Stomach (tissue), 4 donors: ENCODE measurements around the gene FAIM.

Source experiments
- EP300 ChIP-seq: sonication (generic); formaldehyde crosslinking; IDR thresholded peaks from one replicate; pipeline ENCODE4 v1.6.1; 2017; ENCODE audit warnings: antibody characterized with exemption
- POLR2A ChIP-seq, 4 donors: fragments of 450-650 bp; IDR thresholded peaks; one replicate each; pipeline ENCODE4 v1.6.1; 2016; ENCODE audit warnings: antibody characterized with exemption in 4 of 4, control low read depth in 2 of 4, mild to moderate bottlenecking in 1 of 4, moderate library complexity in 1 of 4

DNA sequence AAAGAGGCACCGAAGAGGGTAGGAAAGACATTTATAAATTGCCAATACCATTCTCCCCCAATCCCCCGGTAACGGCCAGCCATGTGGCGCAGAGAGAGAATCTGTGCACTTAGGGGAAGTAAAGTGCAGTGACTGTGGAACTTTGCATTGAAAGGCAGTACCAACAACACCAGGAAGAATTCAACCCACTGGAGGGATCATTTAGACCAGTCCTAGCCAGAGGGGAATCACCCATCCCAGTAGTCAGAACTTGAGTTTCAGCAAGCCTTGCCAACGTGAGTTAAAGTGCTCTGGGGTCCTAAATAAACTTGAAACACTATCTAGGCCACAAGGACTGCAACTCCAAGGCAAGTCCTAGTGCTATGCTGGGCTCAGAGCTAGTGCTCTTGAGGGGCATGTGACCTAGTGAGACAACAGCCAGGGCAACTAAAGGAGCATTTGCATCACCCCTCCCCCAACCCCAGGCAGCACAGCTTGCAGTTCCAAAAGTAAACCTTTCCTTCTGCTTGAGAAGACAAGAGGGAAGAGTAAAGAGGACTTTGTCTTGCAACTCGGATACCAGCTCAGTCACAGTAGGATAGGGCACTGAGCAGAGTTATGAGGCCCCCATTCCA is 29.5 kb upstream of the FAIM start:
- TF ChIP-seq POLR2A (IDR thresholded peaks at IDR 0.05) (no peak), EP300 (no peak)
